ENCODE results near the gene INSR.

- TF ChIP-seq CTCF (conservative IDR thresholded peaks at IDR 0.05; ENCODE audit: low read depth, low read length) (no peak), EZH2 (IDR thresholded peaks at IDR 0.05; ENCODE audit: low read length, unreplicated experiment) (no peak), EZH2phosphoT487 (IDR thresholded peaks at IDR 0.05; ENCODE audit: borderline replicate concordance, low read length) (no peak)
Measured at GRCh38 chr19:7247155-7247554, 47.1 kb downstream of the INSR start.
